ELR (cell line): ENCODE data around the gene CDC5L.

Source experiments
- DNase-seq: peaks from one replicate; pipeline ENCODE4 v3.0.0-alpha.2; 2015; ENCODE audit warnings: low read depth

Gene CDC5L

GRCh38 chr6:44415449-44415848, 27.9 kb downstream of the CDC5L start:
- no peak for DNase-seq

GRCh38 chr6:44415873-44416502, 28.5 kb downstream of the CDC5L start:
- peak; percentile 63 for DNase-seq

GRCh38 chr6:44422531-44422930, 35.0 kb downstream of the CDC5L start:
- no peak for DNase-seq

- DNase-seq, result no peak
Measured at GRCh38 chr6:44423306-44423705, 35.8 kb downstream of the CDC5L start.

GRCh38 chr6:44425951-44426350, 38.4 kb downstream of the CDC5L start:
- no peak for DNase-seq

GRCh38 chr6:44428682-44429081, 41.2 kb downstream of the CDC5L start:
- DNase-seq, result peak; percentile 35

- DNase-seq, result peak; percentile 54
Measured at GRCh38 chr6:44430326-44430725, 42.8 kb downstream of the CDC5L start.

- peak; percentile 76 for DNase-seq
Measured at GRCh38 chr6:44431118-44431725, 43.7 kb downstream of the CDC5L start.

GRCh38 chr6:44432227-44432626, 44.7 kb downstream of the CDC5L start:
- DNase-seq, result no peak

- DNase-seq, result no peak
Measured at GRCh38 chr6:44432726-44433125, 45.2 kb downstream of the CDC5L start.

GRCh38 chr6:44435500-44435899, 48.0 kb downstream of the CDC5L start:
- DNase-seq, result no peak

GRCh38 chr6:44438827-44439226, 51.3 kb downstream of the CDC5L start:
- DNase-seq, result no peak

GRCh38 chr6:44439270-44440045, 52.0 kb downstream of the CDC5L start:
- DNase-seq, result peak; percentile 60

- DNase-seq, result no peak
Measured at GRCh38 chr6:44441091-44441855, 53.8 kb downstream of the CDC5L start.

GRCh38 chr6:44442236-44442635, 54.7 kb downstream of the CDC5L start:
- no peak for DNase-seq

- no peak for DNase-seq
Measured at GRCh38 chr6:44442833-44443444, 55.4 kb downstream of the CDC5L start.

- DNase-seq, result no peak
Measured at GRCh38 chr6:44444853-44445252, 57.3 kb downstream of the CDC5L start.

- DNase-seq, result peak; percentile 90
Measured at GRCh38 chr6:44446626-44447300, 59.3 kb downstream of the CDC5L start.

GRCh38 chr6:44449181-44449580, 61.7 kb downstream of the CDC5L start:
- peak; percentile 47 for DNase-seq

GRCh38 chr6:44451803-44452695, 64.5 kb downstream of the CDC5L start:
- DNase-seq, result no peak
